NCI-H345 treated with DMSO at 0.1 percent for 48 hours (cell line): ENCODE data around the gene NALCN.
A peak's percentile ranks its signal among the peaks of the same experiment; 100 is the strongest.

ENCODE experiments used
- DNase-seq: peaks from one replicate; lab custom pipeline; 2025; ENCODE audit not compliant: unreplicated experiment; lab: John Stamatoyannopoulos, UW

The NALCN gene

DNA sequence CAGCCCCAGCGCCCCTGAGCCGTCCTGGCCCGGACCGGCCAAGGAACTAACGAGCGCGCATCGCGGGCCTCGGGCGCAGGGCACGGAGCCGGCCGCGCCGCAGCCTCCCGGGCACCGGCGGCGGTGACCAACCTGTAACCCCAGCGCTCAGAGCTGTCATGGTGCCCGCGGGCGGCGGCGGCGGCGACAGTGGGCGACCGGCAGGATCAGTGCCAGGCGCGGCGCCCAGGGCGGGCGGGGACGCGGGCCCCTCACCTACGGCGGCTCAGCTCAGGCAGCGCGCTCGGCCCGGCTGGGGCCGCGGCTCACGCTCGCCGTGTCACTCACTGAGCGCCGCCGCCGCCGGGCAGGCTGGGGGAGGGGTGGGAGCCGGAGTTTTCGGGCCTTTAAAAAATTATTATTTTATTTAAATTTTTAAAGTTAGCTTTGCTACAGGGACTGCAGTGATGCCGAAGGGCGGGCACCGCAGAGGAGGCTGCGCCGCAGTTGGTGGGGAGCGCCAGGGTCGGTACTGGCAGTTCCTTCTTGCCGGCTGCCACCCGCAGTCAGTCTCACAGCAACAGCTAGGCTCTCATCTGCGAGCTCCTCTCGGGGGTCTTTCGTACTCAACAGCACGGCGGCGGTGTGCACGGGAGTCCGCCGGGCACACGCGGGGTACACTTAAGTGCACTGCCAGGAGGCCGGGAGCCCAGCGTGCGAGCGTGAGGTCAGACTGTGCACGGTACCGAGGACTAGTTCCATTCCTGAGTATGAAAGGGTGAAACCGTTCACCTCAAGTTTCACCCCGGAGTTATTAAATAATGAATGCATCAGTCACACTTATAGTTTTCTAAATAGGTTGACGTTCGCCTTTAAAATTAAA lies at the start of gene NALCN:
TSS of gene NALCN (minus strand) at position 328 of the 862 bp plus-strand sequence. CDS start 17,382 bp downstream, outside the sequence.
- DNase-seq, result peak; percentile 75

- DNase-seq, result no peak
Measured at GRCh38 chr13:101465877-101466276, 49.6 kb upstream of the NALCN start.

DNA sequence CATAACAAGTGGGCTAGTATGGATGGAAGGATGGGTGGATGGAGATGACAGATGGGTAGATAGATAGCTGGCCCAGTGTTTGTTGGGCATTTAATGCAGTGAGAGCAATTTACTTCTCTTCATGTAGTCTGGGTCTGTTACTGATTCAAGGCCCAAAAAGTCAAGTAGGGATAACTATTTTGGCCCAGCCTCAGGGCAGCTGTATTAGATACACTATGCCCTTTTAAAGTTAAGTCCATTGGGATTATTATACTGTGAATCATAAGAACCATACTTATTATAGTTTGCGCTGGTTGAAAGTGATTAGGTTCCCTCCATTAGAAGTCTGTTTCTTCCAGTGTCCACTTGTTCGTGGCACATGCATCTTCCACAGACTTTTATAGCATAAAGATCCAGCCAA lies 40.9 kb upstream of the NALCN start:
- no peak for DNase-seq

- no peak for DNase-seq
Measured at GRCh38 chr13:101455863-101456262, 39.6 kb upstream of the NALCN start.

DNA sequence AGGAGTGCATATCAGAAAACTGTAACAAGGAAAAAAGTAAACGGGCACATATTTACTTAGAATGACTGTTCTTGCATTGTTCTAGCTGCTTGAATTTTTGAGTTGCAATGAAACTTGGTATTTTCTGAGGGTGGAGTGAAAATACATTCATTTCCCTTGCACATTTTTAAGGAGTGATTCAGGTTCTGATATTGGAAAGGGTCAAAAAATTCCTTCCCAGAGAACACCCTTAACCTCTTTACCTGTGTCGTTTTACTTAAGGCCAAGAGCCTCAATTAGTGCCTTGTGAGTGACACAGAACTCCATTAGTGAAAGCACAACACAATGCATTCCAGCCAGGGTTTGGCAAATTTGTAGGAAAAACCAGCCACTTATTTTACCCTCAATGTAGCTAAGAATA lies 38.5 kb upstream of the NALCN start:
- no peak for DNase-seq

- no peak for DNase-seq
Measured at GRCh38 chr13:101453784-101454201, 37.5 kb upstream of the NALCN start.

DNA sequence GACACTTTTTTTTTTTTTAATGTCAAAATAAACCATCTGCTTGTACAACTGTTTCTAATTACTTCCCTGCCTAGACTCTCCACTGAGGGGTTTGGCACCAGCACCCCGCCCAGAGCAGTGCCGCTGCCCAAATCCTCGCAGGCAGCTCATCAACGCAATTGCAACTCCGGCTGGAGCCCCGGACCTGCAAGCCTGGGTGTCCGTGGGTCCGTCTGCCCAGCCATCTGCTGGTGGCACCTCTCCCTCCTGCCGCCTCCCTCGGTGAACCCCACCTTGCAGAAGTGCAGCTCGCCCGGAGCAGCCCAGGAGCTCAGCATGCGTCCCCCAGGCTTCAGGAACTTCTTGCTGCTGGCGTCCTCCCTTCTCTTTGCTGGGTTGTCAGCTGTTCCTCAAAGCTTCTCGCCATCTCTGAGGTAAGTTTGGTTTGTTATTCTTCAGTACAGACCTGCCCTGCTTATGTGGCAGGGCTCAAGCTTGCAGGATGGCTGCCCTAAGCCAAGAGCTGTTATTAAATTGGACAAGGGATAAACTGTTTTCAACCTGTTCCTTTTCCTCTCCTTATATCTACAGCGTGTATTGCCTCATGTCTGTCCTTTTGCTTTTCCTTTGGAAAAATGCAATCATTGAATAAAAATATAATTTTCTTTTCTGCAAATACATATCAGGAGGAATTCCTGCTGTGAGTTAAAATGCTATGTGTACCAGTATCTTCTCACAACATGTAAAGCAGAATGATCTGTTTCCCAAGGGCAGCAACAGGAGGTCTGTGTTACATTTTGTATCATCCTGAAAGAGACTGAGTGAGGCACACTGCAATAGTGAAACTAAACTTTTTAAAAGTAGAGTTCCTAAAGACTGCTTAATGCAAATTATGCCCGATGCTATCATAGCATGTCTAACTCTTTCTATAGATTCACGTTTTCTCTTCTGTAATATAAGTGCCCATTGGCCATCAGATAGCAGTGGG lies 36.5 kb upstream of the NALCN start, which contains the start of gene ITGBL1:
TSS of gene ITGBL1 (plus strand) at position 157 of the 967 bp plus-strand sequence. CDS start at position 316, 159 bp downstream.
- DNase-seq, result no peak

- DNase-seq, result no peak
Measured at GRCh38 chr13:101451641-101452040, 35.3 kb upstream of the NALCN start.

- no peak for DNase-seq
Measured at GRCh38 chr13:101450749-101451130, 34.4 kb upstream of the NALCN start.

- no peak for DNase-seq
Measured at GRCh38 chr13:101449790-101450748, 33.8 kb upstream of the NALCN start.

GRCh38 chr13:101447852-101448251 lies 31.5 kb upstream of the NALCN start:
- DNase-seq, result no peak

GRCh38 chr13:101434486-101434885 lies 18.2 kb upstream of the NALCN start:
- no peak for DNase-seq

- no peak for DNase-seq
Measured at GRCh38 chr13:101433895-101434294, 17.6 kb upstream of the NALCN start.

- DNase-seq, result no peak
Measured at GRCh38 chr13:101429733-101430132, 13.4 kb upstream of the NALCN start.

DNA sequence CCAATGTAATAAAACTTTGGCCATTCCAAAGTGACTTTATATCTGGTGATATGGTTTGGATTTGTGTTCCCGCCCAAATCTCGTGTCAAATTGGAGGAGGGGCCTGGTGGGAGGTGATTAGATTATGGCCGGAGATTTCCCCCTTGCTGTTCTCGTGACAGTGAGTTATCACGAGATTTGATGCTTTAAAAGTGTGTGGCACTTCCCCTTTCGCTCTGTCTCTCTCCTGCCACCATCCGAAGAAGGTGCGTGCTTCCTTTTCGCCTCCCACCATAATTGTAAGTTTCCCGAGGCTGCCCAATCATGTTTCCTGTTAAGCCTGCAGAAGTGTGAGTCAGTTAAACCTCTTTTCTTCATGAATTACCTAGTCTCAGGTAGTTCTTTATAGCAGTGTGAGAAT lies 9.3 kb upstream of the NALCN start:
- no peak for DNase-seq

GRCh38 chr13:101425156-101425471 lies 8.8 kb upstream of the NALCN start:
- no peak for DNase-seq

- DNase-seq, result no peak
Measured at GRCh38 chr13:101424381-101425155, 8.3 kb upstream of the NALCN start.

- DNase-seq, result no peak
Measured at GRCh38 chr13:101423872-101424271, 7.6 kb upstream of the NALCN start.

GRCh38 chr13:101417501-101417900 lies 1.2 kb upstream of the NALCN start:
- no peak for DNase-seq

GRCh38 chr13:101417043-101417406 lies 717 bp upstream of the NALCN start:
- DNase-seq, result peak; percentile 76
